Colon (tissue), 2 donors: Measurements from ENCODE around the gene PCDHGA9.
"Not testable (repeated sequence)": the region's sequence is repeated elsewhere in the genome, so short reads cannot be mapped to it uniquely, and the experiment has no call there.

ENCODE experiments used
- FAIRE-seq: peaks from 2 replicates; lab custom pipeline; 2012; peaks lifted over from hg19 to GRCh38; lab: Jason Lieb, UNC
- donor health status: control.
- donor health status: control.

The PCDHGA9 gene

GRCh38 chr5:141414548-141415274, 12.1 kb downstream of the PCDHGA9 start:
- not testable (repeated sequence) for FAIRE-seq

- not testable (repeated sequence) for FAIRE-seq
Observed at GRCh38 chr5:141415275-141415618, 12.7 kb downstream of the PCDHGA9 start.

DNA sequence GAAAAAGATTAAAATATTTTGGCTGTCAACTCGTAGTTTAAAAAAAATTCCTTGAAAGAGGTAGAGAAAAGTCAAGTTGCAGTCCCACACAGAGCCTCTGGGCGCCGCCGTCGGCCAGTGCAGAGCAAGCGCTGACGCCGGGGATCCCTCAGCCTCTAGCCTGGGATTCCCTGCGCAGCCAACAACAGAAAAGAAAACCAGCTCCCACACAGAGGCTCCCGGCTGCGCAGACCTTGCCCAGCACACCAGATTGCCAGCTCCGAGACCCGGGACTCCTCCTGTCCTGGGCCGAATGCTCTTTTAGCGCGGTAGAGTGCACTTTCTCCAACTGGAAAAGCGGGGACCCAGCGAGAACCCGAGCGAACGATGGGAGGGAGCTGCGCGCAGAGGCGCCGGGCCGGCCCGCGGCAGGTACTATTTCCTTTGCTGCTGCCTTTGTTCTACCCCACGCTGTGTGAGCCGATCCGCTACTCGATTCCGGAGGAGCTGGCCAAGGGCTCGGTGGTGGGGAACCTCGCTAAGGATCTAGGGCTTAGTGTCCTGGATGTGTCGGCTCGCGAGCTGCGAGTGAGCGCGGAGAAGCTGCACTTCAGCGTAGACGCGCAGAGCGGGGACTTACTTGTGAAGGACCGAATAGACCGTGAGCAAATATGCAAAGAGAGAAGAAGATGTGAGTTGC, 15.1 kb downstream of the PCDHGA9 start, which contains the start of gene PCDHGB7:
TSS of gene PCDHGB7 (plus strand) at position 184 of the 679 bp plus-strand sequence. CDS start at position 367, 183 bp downstream.
- not testable (repeated sequence) for FAIRE-seq

GRCh38 chr5:141419074-141419880, 16.7 kb downstream of the PCDHGA9 start:
- FAIRE-seq, result no peak

GRCh38 chr5:141420855-141421488, 18.4 kb downstream of the PCDHGA9 start, which contains the start of gene PCDHGA11:
PCDHGA11 (plus strand) TSS chr5:141421051; CDS start chr5:141421228, 177 bp downstream.
- FAIRE-seq, result no peak

- FAIRE-seq, result no peak
Observed at GRCh38 chr5:141421489-141421855, 18.9 kb downstream of the PCDHGA9 start.

GRCh38 chr5:141422742-141423291, 20.2 kb downstream of the PCDHGA9 start:
- FAIRE-seq, result no peak

- FAIRE-seq, result no peak
Observed at GRCh38 chr5:141427783-141428426, 25.3 kb downstream of the PCDHGA9 start.

- no peak for FAIRE-seq
Observed at GRCh38 chr5:141430332-141431113, 27.9 kb downstream of the PCDHGA9 start, which contains the start of gene PCDHGA12. PCDHGA12 (plus strand) TSS chr5:141430507; CDS start chr5:141430760, 253 bp downstream.

- no peak for FAIRE-seq
Observed at GRCh38 chr5:141431286-141431685, 28.7 kb downstream of the PCDHGA9 start.

DNA sequence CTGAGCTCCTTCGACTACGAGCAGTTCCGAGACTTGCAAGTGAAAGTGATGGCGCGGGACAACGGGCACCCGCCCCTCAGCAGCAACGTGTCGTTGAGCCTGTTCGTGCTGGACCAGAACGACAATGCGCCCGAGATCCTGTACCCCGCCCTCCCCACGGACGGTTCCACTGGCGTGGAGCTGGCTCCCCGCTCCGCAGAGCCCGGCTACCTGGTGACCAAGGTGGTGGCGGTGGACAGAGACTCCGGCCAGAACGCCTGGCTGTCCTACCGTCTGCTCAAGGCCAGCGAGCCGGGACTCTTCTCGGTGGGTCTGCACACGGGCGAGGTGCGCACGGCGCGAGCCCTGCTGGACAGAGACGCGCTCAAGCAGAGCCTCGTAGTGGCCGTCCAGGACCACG, 29.7 kb downstream of the PCDHGA9 start:
- FAIRE-seq, result not testable (repeated sequence)

GRCh38 chr5:141432726-141433125, 30.1 kb downstream of the PCDHGA9 start:
- not testable (repeated sequence) for FAIRE-seq

- FAIRE-seq, result no peak
Observed at GRCh38 chr5:141434006-141434405, 31.4 kb downstream of the PCDHGA9 start.

GRCh38 chr5:141437221-141437620, 34.6 kb downstream of the PCDHGA9 start:
- FAIRE-seq, result no peak

DNA sequence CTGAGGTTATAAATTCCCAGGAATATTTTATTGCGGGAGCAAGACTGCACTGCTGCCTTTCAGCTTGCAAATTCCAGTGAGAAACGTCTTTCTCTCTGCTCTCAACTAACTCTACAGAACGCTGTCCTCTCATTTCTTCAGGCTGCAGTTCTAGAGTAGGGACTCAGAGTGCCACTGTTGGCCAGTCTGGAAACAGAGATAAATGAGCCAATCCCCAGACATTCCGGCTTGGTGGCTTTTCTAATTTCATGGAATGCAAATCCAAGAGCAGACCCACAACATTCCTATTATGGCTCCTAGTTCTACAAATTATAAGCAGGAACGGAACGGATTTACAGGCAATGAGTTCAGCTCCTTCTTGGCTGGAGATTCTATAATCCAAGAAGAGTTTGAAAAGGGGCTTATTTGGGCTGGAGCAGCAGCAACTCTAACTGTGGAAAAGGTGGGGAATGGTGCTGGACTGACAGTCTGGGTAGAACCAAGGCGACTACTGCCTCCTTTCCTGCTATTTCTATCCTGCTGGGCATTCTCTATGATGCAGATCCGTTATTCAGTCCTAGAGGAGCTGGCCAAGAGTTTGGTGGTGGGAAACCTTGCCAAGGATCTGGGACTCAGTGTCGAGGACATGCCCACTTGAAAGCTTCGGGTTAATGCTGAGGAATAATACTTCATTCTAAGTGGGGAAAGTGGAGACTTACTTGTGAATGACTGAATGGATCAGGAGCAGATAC, 37.0 kb downstream of the PCDHGA9 start:
- no peak for FAIRE-seq

DNA sequence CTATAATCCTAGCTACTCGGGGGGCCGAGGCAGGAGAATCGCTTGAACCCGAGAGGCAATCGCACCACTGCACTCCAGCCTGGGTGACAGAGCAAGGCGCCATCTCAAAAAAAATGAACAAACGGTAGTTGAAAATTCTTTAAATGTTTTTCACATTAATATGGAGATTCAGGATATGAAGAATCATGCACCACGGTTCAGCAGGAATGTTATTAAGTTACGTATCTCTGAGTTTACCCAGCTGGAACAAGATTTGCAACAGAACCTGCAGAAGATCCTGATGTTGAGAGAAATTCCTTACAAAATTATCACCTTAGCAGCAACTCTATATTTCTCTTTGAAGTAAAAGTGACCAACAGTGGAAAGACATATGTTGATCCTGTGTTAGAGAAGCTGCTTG, 37.8 kb downstream of the PCDHGA9 start:
- no peak for FAIRE-seq

DNA sequence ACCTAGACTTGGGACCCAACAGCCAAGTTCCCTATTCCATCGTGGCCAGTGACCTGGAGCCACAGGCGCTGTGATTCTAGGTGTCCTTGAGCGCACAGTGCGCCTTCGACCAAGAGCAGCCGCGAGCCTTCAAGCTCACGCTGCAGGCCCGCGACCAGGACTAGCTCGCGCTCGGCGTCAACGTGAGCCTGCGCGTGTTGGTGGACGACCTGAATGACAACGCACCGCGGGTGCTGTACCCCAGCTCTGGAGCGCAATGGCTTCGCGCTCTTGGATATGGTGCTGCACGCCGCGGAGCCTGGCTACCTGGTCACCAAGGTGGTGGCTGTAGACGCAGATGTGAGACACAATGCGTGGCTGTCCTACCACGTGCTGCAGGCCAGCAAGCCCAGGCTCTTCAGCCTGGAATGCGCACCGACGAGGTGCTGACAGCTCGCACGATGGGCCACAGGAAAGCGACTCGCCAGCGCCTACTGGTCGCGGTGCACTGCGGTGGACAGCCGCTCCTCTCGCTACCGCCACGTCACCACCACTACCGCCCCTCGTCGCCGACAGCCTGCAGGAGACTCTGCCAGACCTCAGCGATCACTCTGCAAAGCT, 39.1 kb downstream of the PCDHGA9 start:
- FAIRE-seq, result no peak
